Neural progenitor cell (in vitro differentiated cells): ENCODE measurements around the gene MYBPHL. TPM values are rescaled to one million over a fixed set of nuclear protein-coding genes. Genes with fewer than 3 reads are reported as not detected.
"Not testable (repeated sequence)": the region's sequence is repeated elsewhere in the genome, so short reads cannot be mapped to it uniquely, and the experiment has no call there.

Source experiments
- DNase-seq: peaks from one replicate; pipeline ENCODE4 v3.0.0-alpha.2; 2016; ENCODE audit warnings: low spot score
- H2AFZ ChIP-seq: fragments of 200-600 bp; sonication (generic); replicated peaks from 2 replicates; pipeline ENCODE4 v1.6.1; 2016; ENCODE audit warnings: antibody characterized with exemption
- H3F3A ChIP-seq: fragments of 200-600 bp; sonication (generic); 2 replicates; pipeline ENCODE4 v1.6.1; 2016; ENCODE audit warnings: antibody characterized with exemption, low read depth
- H3K27ac ChIP-seq: fragments of 200-600 bp; sonication (generic); 2 replicates; pipeline ENCODE4 v1.5.1; 2016; ENCODE audit warnings: mild to moderate bottlenecking
- H3K27me3 ChIP-seq: fragments of 200-600 bp; sonication (generic); 2 replicates; pipeline ENCODE4 v1.6.1; 2016; ENCODE audit warnings: mild to moderate bottlenecking, moderate library complexity
- H3K36me3 ChIP-seq: fragments of 200-600 bp; sonication (generic); 2 replicates; pipeline ENCODE4 v1.5.1; 2016
- H3K4me1 ChIP-seq: fragments of 200-600 bp; sonication (generic); 2 replicates; pipeline ENCODE4 v1.6.1; 2016; ENCODE audit warnings: mixed run types
- H3K4me2 ChIP-seq: fragments of 200-600 bp; sonication (generic); 2 replicates; pipeline ENCODE4 v1.6.1; 2016
- H3K4me3 ChIP-seq: fragments of 200-600 bp; sonication (generic); 2 replicates; pipeline ENCODE4 v1.5.1; 2016
- H3K79me2 ChIP-seq: fragments of 200-600 bp; sonication (generic); 2 replicates; pipeline ENCODE4 v1.6.1; 2016; ENCODE audit warnings: low read depth
- H3K9ac ChIP-seq: fragments of 200-600 bp; sonication (generic); 2 replicates; pipeline ENCODE4 v1.6.1; 2016
- H3K9me3 ChIP-seq: fragments of 200-600 bp; sonication (generic); 2 replicates; pipeline ENCODE4 v1.5.1; 2016; ENCODE audit warnings: low read depth
- H4K20me1 ChIP-seq: fragments of 200-600 bp; sonication (generic); 2 replicates; pipeline ENCODE4 v1.6.1; 2016; ENCODE audit warnings: low read depth
- H3K27ac Mint-ChIP-seq: 3 replicates; pipeline ENCODE4 v1.8.0; 2021; ENCODE audit warnings: mixed read lengths
- H3K27me3 Mint-ChIP-seq: 2 replicates; pipeline ENCODE4 v1.8.0; 2022; ENCODE audit warnings: low read depth, mild to moderate bottlenecking, inconsistent platforms, moderate library complexity, mixed read lengths; ENCODE audit not compliant: insufficient read depth
- H3K36me3 Mint-ChIP-seq: 3 replicates; pipeline ENCODE4 v1.8.0; 2021; ENCODE audit warnings: mixed read lengths
- H3K4me1 Mint-ChIP-seq: 3 replicates; pipeline ENCODE4 v1.8.0; 2021; ENCODE audit warnings: mixed read lengths
- H3K4me3 Mint-ChIP-seq: 3 replicates; pipeline ENCODE4 v1.8.0; 2021; ENCODE audit warnings: mild to moderate bottlenecking, moderate library complexity, mixed read lengths
- H3K9me3 Mint-ChIP-seq: 3 replicates; pipeline ENCODE4 v1.8.0; 2020; ENCODE audit warnings: mixed read lengths
- EZH2 ChIP-seq: fragments of 200-600 bp; sonication (generic); IDR thresholded peaks from 2 replicates; pipeline ENCODE4 v1.6.1; 2017; ENCODE audit warnings: antibody characterized with exemption, mild to moderate bottlenecking, moderate library complexity
- EZH2phosphoT487 ChIP-seq: fragments of 200-600 bp; sonication (generic); IDR thresholded peaks from 2 replicates; pipeline ENCODE4 v1.6.1; 2017; ENCODE audit warnings: antibody characterized with exemption
- total RNA-seq: library from RNA; depleted of rRNA; stranded (reverse); fragments of >200 nt; gene quantifications from 2 replicates; pipeline ENCODE4 v1.2.3, GENCODE V29; 2015; ENCODE audit warnings: low replicate concordance
- TF ChIP-seq, protein P1 (sequence below): fragments of 200-600 bp; sonication (generic); IDR thresholded peaks from 2 replicates; pipeline ENCODE4 v1.5.1; 2017; ENCODE audit warnings: antibody characterized with exemption, mild to moderate bottlenecking

Gene MYBPHL
- total RNA-seq, 1 donor from 2014 or later: not detected

DNA sequence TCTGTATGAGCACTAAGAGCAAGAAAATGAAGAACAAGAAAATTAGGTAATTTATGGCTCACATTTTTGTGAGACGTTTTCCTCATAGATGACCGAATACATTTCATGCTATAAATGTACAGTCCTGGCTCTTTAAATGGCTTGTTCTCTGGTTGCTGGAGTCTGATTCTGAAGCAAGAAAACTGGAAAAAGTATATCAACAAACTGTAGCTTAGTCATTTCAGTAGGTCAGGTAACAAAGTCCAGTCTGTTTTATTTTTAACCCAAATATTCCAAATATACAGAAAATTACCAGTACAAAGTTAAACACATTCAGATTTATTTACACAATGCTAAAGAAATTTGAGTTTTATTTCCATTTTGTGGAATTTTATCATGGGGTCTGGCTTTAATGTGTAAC, 2.5 kb upstream of the MYBPHL start:
- Histone ChIP-seq H3K27ac (peak overlapping the region; percentile 40), H3K9ac (no peak overlapping the region), H3K4me2 (no peak overlapping the region), H3K4me3 (no peak overlapping the region), H3K9me3 (no peaks in the 10 kb centered on the region), H3K27me3 (no peaks in the 10 kb centered on the region), H3K4me1 (peaks cover 34% of the 10 kb centered on the region), H4K20me1 (no peaks in the 10 kb centered on the region), H3K36me3 (no peaks in the 10 kb centered on the region), H3K79me2 (no peaks in the 10 kb centered on the region), H3F3A (peaks cover 18% of the 10 kb centered on the region), H2AFZ (no peak overlapping the region)
- Mint-ChIP-seq H3K9me3 (no peaks in the 10 kb centered on the region), H3K4me1 (peaks cover 19% of the 10 kb centered on the region), H3K27me3 (no peaks in the 10 kb centered on the region), H3K36me3 (peaks cover 12% of the 10 kb centered on the region), H3K27ac (no peak overlapping the region), H3K4me3 (no peak overlapping the region)
- TF ChIP-seq EZH2phosphoT487 (no peak), EZH2 (no peak)
- TF ChIP-seq, protein P1, sequence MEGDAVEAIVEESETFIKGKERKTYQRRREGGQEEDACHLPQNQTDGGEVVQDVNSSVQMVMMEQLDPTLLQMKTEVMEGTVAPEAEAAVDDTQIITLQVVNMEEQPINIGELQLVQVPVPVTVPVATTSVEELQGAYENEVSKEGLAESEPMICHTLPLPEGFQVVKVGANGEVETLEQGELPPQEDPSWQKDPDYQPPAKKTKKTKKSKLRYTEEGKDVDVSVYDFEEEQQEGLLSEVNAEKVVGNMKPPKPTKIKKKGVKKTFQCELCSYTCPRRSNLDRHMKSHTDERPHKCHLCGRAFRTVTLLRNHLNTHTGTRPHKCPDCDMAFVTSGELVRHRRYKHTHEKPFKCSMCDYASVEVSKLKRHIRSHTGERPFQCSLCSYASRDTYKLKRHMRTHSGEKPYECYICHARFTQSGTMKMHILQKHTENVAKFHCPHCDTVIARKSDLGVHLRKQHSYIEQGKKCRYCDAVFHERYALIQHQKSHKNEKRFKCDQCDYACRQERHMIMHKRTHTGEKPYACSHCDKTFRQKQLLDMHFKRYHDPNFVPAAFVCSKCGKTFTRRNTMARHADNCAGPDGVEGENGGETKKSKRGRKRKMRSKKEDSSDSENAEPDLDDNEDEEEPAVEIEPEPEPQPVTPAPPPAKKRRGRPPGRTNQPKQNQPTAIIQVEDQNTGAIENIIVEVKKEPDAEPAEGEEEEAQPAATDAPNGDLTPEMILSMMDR: no peak
- no peak for DNase-seq

DNA sequence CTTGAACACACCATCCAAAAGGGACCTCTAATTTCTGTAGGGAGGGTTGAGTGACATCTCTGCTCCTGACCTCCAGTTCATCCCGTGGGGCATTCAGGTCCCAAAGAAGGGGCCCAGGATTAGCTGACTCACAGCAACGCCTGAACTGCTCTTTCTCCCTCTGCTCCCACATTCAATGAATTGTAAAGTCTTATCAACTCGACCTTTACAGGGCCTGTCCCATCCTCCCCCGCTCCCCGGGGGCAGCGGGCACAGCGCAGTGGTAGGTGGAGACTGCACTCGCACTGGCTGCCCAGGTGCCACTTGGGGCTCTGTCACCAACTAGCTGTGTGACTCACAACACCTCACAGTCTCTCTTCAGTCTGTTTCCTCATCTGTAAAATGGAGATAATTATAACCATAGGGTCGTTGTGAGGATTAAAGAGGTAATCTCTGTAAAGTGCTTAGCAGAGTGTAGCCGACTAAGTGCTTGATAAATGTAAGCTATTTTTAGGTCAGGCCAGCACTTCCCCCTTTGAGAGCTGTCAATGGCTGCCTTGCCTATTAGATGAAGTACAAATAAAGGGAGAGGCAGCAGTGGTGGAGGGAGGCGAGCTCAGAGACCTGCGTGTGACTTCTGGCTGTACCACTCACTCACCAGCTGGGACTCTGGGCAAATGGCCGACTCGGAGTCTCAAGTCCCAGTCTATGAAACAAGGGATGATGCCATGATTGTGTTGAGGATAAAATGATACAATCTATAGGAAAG, 637 bp upstream of the MYBPHL start:
- no peak for TF ChIP-seq EZH2
- TF ChIP-seq EZH2phosphoT487: no peak
- TF ChIP-seq, protein P1: no peak
- Histone ChIP-seq H3K27ac (peak overlapping the region; percentile 9), H3F3A (peaks cover 18% of the 10 kb centered on the region), H3K4me3 (no peak overlapping the region), H3K36me3 (no peaks in the 10 kb centered on the region), H2AFZ (no peak overlapping the region), H3K79me2 (no peaks in the 10 kb centered on the region), H3K27me3 (no peaks in the 10 kb centered on the region), H4K20me1 (no peaks in the 10 kb centered on the region), H3K4me1 (peaks cover 40% of the 10 kb centered on the region), H3K9ac (no peak overlapping the region), H3K9me3 (no peaks in the 10 kb centered on the region), H3K4me2 (peak overlapping the region; percentile 51)
- Mint-ChIP-seq H3K36me3 (peaks cover 3% of the 10 kb centered on the region), H3K9me3 (no peaks in the 10 kb centered on the region), H3K4me3 (no peak overlapping the region), H3K27me3 (no peaks in the 10 kb centered on the region), H3K27ac (no peak overlapping the region), H3K4me1 (peaks cover 19% of the 10 kb centered on the region)
- peak; percentile 59 for DNase-seq

DNA sequence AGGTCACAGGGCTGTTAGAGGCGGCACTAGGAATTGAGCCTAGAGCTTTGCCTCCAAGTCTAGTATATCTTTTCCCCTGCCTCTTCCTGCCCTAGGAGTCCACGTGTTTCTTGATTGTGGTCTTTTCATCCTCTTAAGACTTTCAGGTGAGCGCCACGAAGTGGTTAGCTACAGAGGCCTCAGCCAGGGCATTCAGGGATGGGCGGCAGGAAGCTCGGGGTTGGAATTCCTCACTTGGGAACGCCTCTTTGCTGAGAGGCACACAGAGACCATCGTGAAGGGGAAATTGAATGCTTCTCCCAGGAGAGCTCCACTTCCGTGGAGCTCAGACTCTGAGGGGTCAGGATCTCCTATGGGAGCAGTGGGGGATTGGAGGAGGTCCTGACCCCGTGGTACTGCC, 820 bp downstream of the MYBPHL start:
- H3K4me1 ChIP-seq: peaks cover 40% of the 10 kb centered on the region
- not testable (repeated sequence) for H3K9me3 ChIP-seq, H3K27ac Mint-ChIP-seq, H3K4me3 Mint-ChIP-seq, H3K9me3 Mint-ChIP-seq, H2AFZ ChIP-seq, H3K27me3 ChIP-seq, H3K4me3 ChIP-seq, H3K9ac ChIP-seq, H3K79me2 ChIP-seq, H3K27me3 Mint-ChIP-seq, H4K20me1 ChIP-seq, H3K36me3 Mint-ChIP-seq, H3K36me3 ChIP-seq, H3K27ac ChIP-seq
- peaks cover 18% of the 10 kb centered on the region for H3F3A ChIP-seq
- peak overlapping the region; percentile 51 for H3K4me2 ChIP-seq
- H3K4me1 Mint-ChIP-seq: peaks cover 19% of the 10 kb centered on the region
- DNase-seq: peak; percentile 38

DNA sequence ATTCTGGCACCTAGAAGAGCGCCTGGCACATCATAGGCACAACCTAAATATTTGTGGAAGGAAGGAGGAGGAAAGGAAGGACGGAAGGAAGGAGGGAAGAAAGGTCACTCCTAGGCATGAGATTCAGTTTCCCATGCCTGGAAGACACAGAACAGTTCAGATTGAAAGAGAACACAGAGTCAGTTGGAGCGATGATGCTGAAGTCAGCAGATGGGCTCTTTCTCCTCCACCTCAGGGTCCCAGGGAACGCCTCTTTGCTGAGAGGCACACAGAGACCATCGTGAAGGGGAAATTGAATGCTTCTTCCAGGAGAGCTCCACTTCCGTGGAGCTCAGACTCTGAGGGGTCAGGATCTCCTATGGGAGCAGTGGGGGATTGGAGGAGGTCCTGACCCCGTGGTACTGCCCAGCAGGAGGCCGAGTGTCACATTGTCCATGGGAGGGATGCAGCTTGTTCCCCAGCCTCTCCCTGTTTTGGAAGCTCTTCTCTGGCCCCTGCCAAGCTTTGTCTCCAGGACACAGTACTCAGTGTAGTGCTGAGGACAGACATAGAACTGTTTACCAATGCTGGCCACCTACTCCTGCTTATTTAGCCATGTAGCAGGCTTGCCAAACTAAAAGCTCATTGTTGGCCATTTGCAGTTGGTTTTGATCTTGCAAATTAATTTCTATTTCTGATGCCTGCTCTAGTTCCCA, 2.4 kb downstream of the MYBPHL start:
- Histone ChIP-seq H3K4me2 (no peak overlapping the region), H3F3A (peaks cover 18% of the 10 kb centered on the region), H2AFZ (no peak overlapping the region), H3K36me3 (no peaks in the 10 kb centered on the region), H3K79me2 (no peaks in the 10 kb centered on the region), H3K9ac (no peak overlapping the region), H3K4me3 (no peak overlapping the region), H3K4me1 (peaks cover 44% of the 10 kb centered on the region), H3K27me3 (no peaks in the 10 kb centered on the region), H4K20me1 (no peaks in the 10 kb centered on the region), H3K9me3 (no peaks in the 10 kb centered on the region), H3K27ac (no peak overlapping the region)
- TF ChIP-seq EZH2 (no peak), EZH2phosphoT487 (no peak)
- TF ChIP-seq, protein P1: no peak
- Mint-ChIP-seq H3K4me3 (no peak overlapping the region), H3K9me3 (no peaks in the 10 kb centered on the region), H3K27me3 (no peaks in the 10 kb centered on the region), H3K36me3 (no peaks in the 10 kb centered on the region), H3K4me1 (peaks cover 24% of the 10 kb centered on the region), H3K27ac (no peak overlapping the region)
- no peak for DNase-seq
